GM21786 (cell line): Measurements from ENCODE around the gene INTS3.
"Not testable (repeated sequence)": the region's sequence is repeated elsewhere in the genome, so short reads cannot be mapped to it uniquely, and the experiment has no call there.

Source experiments
- ATAC-seq: cut with Tn5 transposase; IDR thresholded peaks from one replicate; pipeline ENCODE4 v1.9.1; 2021; ENCODE audit not compliant: unreplicated experiment

Gene INTS3

DNA sequence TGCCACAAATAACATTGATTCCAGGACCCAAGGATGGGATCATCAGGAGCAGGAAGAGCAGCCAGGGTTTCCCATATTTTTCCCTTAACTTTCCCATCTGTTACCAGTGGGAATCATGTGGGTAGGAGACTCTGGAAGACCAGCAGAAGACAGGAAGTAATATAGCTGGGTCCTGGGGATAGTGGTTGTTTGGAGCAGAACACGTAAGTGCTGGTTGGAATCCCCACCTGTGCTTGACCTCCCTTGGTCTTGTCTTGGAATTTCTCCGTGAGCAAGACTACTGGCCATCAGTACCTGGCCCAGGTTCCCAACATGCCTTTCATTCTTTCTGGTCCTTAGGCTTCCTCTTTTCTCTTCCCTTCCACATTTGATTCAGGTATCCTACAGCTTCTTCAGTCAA lies 26.4 kb downstream of the INTS3 start:
- no peak for ATAC-seq

DNA sequence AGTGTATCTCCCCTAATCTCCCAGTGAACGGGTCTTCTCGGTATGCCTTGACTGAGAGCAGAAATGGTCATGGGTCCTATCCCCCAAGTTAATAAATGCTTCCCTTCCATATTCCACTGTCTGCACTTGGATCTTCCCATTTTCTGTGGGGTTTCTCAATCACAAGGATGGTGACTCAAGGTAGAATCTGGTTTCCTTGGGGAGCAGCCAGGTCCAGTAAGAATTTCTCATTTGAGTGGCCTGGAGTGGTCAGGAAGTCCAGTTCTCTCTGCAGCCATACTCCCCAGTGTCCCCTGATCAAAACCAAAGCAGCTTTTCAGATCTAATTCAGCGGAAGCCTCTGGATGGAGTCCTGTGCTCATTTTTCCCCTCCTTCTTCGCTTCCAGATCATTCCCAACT lies 32.6 kb downstream of the INTS3 start:
- no peak for ATAC-seq

DNA sequence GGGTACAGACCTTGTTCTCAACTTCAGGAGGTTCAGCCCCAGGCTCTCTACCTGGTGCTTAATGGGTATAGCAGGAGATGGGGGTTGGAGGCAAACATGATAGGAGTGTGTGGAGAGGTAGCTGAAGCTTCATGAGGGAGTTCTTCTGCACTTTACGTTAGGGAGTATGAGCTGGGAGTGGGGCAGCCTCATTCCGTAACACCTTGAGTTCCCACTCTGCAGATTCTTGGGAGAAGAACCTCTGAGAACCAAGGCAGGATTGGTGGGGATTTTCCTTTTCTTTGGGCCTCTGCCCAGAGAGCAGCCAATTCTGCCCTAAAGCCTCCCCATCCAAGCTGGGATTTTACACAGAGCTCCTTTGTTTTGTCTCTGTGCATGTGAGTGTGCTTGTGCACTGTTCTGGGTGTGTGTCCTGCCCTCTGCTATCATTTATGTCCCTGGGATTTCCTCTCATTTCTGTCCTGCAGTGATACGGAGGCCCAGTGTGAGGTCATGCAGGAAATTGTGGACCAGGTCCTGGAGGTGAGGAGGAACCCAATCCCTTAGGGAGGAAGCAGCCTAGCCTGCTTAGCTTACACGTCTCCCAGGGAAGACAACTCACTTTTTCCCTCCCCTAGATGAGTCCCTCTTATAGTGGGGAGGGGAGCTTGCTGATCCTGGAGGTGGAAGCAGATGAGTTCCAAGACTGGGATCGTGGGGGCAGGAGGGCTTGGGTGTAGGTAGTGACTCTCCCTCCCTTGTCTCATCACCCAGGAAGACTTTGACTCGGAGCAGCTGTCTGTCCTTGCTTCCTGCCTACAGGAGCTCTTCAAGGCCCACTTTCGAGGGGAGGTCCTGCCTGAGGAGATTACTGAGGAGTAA lies 35.7 kb downstream of the INTS3 start:
- no peak for ATAC-seq

DNA sequence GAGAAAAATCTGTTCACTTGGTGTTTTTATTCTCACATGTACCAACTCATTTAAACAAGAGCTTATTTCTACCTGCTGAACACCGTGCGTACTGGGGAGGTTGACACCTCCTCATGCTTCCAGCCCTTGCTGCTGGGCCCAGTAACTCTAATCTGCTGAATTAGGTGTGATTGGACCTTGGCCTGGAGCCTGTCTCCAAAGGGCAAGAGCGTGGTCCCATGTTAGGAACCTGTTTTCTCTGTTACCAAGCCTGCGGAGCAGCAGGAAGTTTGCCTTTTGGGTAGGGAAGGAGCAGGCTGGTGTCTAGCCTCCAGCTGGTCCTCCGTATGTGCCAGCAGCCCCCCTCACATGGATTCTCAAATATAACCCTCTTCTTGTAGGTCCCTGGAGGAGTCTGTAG lies 36.5 kb downstream of the INTS3 start:
- no peak for ATAC-seq

DNA sequence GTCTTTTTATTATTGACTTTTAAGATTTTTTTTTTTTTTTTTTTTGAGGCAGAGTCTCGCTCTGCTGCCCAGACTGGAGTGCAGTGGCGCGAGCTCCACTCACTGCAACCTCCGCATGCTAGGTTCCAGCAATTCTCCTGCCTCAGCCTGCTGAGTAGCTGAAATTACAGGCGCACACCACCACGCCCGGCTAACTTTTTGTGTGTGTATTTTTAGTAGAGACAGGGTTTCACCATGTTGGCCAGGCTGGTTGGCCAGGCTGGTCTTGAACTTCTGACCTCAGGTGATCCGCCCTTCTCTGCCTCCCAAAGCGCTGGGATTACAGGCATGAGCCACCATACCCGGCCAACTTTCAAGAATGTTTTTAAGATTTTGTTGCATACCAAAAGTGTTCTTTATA lies 38.8 kb downstream of the INTS3 start:
- not testable (repeated sequence) for ATAC-seq

DNA sequence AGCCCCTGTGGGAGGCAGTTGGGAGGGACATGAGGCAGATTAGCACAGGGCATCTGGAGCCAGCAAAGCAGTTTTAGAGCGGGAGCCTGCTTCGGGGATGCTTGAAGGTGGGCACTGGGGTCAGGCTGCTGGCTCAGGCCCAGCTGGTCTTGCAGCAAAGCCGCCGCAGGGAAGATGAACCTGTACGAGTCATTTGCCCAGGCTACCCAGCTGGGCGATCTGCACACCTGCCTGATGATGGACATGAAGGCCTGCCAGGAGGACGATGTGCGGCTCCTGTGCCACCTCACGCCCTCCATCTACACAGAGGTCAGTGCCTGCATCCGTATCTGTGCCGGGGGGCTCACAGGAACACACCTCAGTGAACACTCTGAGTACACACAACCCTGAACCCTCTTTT lies 39.7 kb downstream of the INTS3 start:
- no peak for ATAC-seq

DNA sequence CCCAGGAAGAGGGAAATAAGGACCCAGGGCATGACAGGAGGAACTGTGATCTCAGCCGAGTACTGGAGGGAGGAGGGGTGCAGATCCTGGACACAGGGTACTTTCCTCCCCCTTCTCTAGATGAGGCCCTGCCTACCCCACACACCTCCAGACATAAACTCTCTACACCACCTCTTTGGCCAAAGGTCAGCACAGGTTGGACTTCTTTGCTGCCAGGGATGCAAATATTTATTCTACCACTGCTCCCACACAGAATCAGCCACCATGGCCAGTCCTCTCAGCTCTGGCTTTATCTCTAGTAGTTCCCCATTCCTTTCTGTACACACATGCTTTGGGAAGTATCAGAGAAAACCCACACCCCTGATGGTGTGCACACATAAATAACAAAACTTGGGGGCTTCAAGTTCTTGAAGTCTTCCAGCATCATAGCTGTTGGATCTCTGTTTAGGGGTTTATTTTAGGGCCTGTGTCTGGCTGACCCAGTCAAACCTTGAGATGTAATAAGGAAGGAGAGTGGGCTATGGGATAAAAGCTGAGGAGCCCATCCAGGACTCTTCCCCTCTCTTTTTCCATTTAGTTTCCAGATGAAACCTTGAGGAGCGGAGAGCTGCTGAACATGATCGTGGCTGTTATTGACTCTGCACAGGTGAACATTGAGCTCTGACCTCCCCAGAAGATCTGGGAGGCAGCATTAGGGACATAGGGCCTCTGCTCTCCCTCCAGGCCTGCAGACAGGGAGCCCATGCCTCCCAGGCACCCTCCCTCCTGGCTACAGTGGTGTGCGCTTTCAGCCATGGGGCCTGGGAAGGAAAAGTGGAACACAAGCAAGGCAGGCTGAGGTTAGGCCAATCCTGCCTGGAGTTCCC lies 40.7 kb downstream of the INTS3 start:
- no peak for ATAC-seq

DNA sequence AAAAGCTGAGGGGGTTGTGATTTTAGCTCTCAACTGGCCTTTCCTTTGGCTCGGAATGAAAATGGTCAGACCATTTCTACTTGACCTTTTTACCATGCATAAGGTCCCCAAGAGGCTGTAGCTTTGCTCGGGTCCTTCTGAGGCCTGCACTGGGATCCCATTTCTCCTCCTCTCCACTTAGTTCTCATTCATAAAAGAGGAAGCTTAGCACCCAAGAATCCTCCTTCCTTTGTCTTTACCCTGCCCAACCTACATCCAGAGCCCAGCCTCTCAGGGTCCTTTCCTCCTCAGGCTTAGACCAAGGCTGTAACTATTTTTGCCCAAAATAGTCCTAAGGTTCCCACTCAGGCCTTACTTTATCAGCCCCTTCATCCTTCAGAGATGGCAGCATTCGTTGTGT lies 41.4 kb downstream of the INTS3 start:
- no peak for ATAC-seq

DNA sequence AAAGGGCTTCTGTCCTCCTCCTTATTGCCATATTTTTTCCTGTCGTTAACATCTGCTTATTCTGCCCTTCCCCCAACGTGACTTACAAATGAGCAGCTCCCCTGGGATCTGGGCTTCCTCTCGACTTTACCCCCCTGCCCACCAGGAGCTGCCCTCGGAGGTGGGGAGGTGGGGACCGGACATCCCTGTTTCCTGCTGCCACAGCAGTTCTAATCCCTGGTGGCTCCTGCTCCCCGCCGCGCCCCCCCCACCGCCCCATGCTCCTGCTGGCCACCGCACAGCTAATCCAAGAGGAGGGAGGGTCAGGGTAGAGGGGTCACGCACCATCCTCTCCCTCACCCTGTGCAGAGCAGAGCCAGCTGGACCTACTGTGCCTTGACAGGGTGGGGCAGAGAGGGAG lies 42.9 kb downstream of the INTS3 start:
- ATAC-seq: no peak

DNA sequence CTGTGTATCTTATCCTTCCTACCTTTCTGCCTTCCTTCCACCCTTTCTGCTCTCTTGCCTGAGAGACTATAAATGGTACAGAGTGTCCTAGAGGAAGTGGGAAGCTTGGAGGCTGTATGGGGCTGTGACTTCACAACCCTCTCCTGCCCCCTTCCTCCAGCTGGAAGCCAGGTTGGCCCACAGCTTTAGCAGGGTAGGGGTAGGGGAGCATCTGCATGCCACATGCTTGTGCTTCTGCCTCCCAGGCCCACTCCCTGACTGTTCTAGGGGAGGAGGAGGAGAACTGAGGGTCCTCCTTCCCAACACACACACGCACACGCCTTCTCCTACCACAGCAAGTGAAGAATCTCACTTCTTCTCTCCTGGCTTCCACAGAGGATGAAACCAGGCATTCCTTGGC lies 43.4 kb downstream of the INTS3 start:
- no peak for ATAC-seq

DNA sequence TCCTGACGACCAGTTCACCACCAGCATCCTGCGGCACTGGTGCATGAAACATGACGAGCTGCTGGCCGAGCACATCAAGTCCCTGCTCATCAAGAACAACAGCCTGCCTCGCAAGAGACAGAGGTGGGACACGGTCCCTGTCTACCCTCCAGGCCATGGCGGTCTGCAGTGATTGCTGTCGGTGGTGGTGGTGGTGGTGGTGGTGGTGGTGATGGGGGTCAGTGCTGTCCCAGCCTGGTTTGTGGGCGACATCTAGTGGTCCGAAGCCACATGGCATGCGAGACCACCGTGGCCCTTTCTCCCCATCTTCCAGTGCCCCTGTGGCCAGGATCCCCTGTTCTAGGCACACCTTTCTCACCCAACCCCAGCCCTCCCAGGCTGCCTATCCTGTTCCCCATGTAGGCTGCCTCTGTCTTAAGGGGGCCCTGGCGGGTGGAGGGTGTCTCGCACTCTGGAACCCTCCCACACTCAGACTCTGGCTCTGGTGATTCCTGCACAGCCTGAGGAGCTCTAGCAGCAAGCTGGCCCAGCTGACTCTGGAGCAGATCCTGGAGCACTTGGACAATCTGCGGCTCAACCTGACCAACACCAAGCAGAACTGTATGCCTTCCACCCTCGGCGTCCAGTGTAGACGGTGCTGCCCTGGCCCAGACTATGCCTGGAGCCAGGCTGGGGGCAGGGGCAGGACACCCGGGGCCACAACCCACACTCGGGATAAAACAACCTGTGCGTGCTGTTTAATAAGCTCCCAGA lies 44.2 kb downstream of the INTS3 start:
- ATAC-seq: no peak

DNA sequence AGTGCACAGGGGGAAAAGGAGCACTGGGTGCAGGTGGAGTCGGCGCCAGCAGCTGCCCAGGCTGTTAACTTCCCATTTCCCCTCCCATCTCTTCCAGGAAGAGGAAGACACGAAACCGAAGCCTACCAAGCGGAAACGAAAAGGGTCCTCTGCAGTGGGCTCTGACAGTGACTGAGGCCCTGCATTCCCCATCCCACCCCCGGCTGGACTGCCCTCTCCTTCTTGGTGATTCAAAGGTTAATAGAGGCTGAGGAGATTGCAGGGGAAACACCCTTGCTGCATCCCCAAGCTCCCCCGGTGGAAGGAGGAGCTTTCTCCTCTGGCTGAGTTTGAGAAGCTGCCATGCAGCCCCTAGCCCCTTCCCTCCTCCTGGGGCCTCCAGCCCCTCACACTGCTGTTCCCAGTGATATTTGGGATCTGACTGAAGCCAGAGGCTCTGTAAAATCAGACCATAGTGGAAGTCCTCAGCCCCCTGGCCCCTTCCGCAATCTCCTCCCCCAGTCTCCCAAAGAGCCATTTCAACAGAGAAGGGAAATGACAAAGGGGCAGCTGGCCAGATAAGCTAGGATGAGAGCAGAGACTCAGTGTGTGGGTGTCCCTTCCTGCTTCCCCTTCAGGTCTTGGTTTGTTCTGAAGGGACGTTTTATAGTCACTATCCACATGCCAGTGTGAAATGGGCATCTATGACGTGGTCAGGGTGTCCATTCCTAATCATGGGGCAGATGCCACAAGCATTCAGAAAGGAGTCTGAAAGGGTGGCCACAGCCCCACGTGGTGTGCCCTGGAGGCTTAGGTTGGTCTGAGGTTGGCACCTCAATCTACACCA lies 45.5 kb downstream of the INTS3 start:
- no peak for ATAC-seq

DNA sequence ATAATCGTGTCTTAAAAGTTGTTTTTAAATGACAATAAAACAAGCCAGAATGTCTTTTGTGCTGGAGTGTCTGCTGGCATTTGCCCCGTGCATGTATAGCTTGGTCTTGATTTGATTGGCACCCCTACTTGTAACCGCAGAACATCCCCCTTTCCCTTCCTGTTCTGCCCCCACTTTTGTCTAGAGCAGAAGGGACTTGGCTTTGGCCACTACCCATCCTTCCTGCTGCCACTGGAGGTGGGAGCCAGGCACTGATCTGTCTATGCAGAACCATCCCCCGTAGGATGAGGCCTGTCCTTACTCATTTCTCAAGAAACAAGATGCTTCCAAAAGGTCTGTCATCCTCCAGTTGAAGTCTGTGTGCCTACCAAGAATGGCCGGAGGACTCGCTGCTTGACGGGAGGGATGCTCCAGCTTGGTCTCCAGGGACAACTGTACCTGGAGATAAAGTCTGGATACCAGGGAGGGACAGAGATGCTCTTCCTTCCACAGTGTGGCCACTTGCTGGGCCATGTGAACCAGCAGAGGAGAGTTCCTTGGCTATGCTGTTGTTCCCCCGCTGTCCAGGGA lies 46.3 kb downstream of the INTS3 start:
- no peak for ATAC-seq

DNA sequence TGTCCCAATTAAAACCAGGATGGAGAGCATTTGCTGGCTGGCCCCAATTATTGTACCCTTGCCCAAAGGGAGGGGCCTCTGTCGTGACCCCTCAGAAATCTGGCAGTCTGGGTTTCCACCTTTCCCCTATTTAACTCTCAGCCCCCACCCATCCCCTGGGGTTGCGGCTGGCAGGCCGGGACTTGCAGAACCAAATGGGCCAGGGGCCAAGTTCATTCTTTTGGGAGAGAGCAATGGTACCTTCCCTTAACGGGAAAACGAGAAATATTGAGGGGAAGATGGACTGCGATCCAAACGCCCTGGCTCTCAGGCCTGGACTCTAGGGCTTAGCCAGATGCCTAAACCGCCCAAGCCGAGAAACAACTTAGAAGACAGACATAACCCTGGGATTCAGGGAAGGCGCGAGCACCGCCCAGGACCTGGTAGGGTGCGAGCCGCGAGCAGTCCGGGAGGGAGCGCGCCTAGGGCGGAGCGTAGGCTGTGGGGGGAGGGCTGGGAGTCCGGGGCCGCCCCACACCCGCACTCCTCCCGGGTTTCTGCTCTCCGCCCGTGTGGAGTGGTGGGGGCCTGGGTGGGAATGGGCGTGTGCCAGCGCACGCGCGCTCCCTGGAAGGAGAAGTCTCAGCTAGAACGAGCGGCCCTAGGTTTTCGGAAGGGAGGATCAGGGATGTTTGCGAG lies 47.1 kb downstream of the INTS3 start, which contains the start of gene SLC27A3:
Gene SLC27A3, plus strand, starts transcription at position 628 of the 678 bp plus-strand sequence. CDS start 91 bp downstream, outside the sequence.
- ATAC-seq: no peak

DNA sequence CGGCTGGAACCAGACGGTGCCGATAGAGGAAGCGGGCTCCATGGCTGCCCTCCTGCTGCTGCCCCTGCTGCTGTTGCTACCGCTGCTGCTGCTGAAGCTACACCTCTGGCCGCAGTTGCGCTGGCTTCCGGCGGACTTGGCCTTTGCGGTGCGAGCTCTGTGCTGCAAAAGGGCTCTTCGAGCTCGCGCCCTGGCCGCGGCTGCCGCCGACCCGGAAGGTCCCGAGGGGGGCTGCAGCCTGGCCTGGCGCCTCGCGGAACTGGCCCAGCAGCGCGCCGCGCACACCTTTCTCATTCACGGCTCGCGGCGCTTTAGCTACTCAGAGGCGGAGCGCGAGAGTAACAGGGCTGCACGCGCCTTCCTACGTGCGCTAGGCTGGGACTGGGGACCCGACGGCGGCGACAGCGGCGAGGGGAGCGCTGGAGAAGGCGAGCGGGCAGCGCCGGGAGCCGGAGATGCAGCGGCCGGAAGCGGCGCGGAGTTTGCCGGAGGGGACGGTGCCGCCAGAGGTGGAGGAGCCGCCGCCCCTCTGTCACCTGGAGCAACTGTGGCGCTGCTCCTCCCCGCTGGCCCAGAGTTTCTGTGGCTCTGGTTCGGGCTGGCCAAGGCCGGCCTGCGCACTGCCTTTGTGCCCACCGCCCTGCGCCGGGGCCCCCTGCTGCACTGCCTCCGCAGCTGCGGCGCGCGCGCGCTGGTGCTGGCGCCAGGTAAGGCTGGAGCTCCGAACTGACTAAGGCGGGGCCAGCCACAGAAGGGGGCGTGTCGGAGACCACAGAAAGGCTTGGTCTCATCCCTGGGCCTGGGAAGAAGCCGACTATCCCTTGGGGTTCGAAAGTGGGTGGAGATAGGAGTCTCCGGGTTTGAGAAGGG lies 47.8 kb downstream of the INTS3 start:
- ATAC-seq: peak; percentile 49

DNA sequence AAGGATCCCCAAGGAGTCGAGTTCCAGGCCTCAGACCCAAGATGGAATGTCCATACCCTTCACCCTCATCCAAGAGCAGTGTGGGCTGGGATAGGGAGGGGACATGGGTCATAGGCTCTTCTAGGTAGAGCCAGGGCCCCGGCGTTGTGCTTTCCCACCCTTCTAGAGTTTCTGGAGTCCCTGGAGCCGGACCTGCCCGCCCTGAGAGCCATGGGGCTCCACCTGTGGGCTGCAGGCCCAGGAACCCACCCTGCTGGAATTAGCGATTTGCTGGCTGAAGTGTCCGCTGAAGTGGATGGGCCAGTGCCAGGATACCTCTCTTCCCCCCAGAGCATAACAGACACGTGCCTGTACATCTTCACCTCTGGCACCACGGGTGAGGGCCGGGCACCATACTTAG lies 48.5 kb downstream of the INTS3 start:
- no peak for ATAC-seq

DNA sequence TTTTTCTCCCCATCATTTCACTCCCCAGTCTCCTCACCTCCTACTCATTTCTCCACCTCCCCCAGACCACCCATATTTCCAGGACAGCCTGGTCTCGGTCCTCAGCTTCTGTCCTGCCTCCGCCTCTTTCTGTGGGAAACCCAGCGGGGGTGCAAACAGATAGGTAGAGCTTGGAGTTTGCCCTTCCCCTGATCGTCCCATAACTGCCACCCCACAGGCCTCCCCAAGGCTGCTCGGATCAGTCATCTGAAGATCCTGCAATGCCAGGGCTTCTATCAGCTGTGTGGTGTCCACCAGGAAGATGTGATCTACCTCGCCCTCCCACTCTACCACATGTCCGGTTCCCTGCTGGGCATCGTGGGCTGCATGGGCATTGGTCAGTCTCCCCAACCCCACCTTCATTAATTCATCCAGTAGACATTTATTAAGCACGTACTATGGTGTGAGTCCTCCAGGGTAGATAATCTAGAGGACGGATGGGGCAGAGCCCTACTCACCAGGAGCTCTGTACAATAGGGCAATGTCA lies 49.1 kb downstream of the INTS3 start:
- no peak for ATAC-seq

DNA sequence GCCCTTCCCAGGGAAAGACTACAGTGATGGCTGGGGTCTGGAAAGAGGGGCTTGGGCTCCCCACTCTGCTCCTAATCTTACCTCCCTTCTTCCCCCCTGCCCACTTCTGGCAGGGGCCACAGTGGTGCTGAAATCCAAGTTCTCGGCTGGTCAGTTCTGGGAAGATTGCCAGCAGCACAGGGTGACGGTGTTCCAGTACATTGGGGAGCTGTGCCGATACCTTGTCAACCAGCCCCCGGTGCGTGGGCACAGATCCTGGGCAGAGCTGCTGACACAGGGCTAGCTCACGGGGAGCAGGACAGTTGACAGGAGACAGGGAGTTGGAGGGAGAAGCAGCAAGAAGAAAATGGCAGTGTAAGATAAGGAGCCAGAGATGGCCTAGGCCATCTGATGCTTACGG lies 49.8 kb downstream of the INTS3 start:
- no peak for ATAC-seq
